ENCODE data around the gene KCNQ2. TPM values are rescaled to one million over a fixed set of nuclear protein-coding genes. Genes with fewer than 3 reads are reported as not detected.

KCNQ2 gene
- total and polyA plus RNA-seq, 9 donors = not detected

- intact Hi-C loops (cut with DNase I) = no loop called here
- Histone ChIP-seq H3K4me3 (no peak overlapping the region), H3K27ac (no peak overlapping the region), H3K4me1 (ENCODE audit: insufficient read depth) (no peaks in the 10 kb centered on the region), H3K36me3 (no peaks in the 10 kb centered on the region), H3K27me3 (no peaks in the 10 kb centered on the region), H3K9me3 (no peaks in the 10 kb centered on the region)
- WGBS, 3 donors = 60 to 71% (median 62%) methylated on average over 27 to 29 of the region's 29 CpGs
- no peak for DNase-seq
- TF ChIP-seq CTCF (IDR thresholded peaks at IDR 0.05) (no peak), POLR2A (IDR thresholded peaks at IDR 0.05) (no peak), EP300 (IDR thresholded peaks at IDR 0.05) (no peak)
Measured at GRCh38 chr20:63421094-63421692, 51.3 kb downstream of the KCNQ2 start.

GRCh38 chr20:63420359-63421093 lies 51.9 kb downstream of the KCNQ2 start:
- no peak for TF ChIP-seq POLR2A (IDR thresholded peaks at IDR 0.05)
- intact Hi-C loops (cut with DNase I) = no loop called here
- H3K27me3 ChIP-seq = no peaks in the 10 kb centered on the region
- no peaks in the 10 kb centered on the region for H3K36me3 ChIP-seq
- no peaks in the 10 kb centered on the region for H3K9me3 ChIP-seq
- no peak overlapping the region for H3K4me3 ChIP-seq
- WGBS, 3 donors = 81 to 89% (median 86%) methylated on average over 34 of the region's 34 CpGs
- no peaks in the 10 kb centered on the region for H3K4me1 ChIP-seq (ENCODE audit: insufficient read depth)
- no peak overlapping the region for H3K27ac ChIP-seq
- DNase-seq = no peak

- Histone ChIP-seq H3K4me3 (no peak overlapping the region), H3K36me3 (no peaks in the 10 kb centered on the region), H3K27me3 (no peaks in the 10 kb centered on the region), H3K27ac (no peak overlapping the region), H3K9me3 (no peaks in the 10 kb centered on the region), H3K4me1 (ENCODE audit: insufficient read depth) (no peaks in the 10 kb centered on the region)
- intact Hi-C loops (cut with DNase I) = no loop called here
- TF ChIP-seq CTCF (IDR thresholded peaks at IDR 0.05) (no peak), POLR2A (IDR thresholded peaks at IDR 0.05) (no peak)
- no peak for DNase-seq
- 77 to 82% (median 79%) methylated on average over 24 of the region's 24 CpGs for WGBS, 3 donors
Measured at GRCh38 chr20:63419299-63419698, 53.2 kb downstream of the KCNQ2 start.

- no peaks in the 10 kb centered on the region for H3K4me1 ChIP-seq (ENCODE audit: insufficient read depth)
- no peaks in the 10 kb centered on the region for H3K36me3 ChIP-seq
- no peak for DNase-seq
- H3K27ac ChIP-seq = no peak overlapping the region
- H3K27me3 ChIP-seq = no peaks in the 10 kb centered on the region
- 45 to 66% (median 56%) methylated on average over 6 to 16 of the region's 16 CpGs for WGBS, 3 donors
- no peak for TF ChIP-seq CTCF (IDR thresholded peaks at IDR 0.05)
- TF ChIP-seq EP300 (IDR thresholded peaks at IDR 0.05) = no peak
- TF ChIP-seq POLR2A (IDR thresholded peaks at IDR 0.05) = no peak
- no peak overlapping the region for H3K4me3 ChIP-seq
- no peaks in the 10 kb centered on the region for H3K9me3 ChIP-seq
- intact Hi-C loops (cut with DNase I) = no loop called here
Measured at GRCh38 chr20:63418617-63419016, 53.8 kb downstream of the KCNQ2 start.

- DNase-seq = no peak
- TF ChIP-seq POLR2A (IDR thresholded peaks at IDR 0.05) (no peak), EP300 (IDR thresholded peaks at IDR 0.05) (no peak), CTCF (IDR thresholded peaks at IDR 0.05) (no peak)
- no peaks in the 10 kb centered on the region for H3K9me3 ChIP-seq
- H3K36me3 ChIP-seq = no peaks in the 10 kb centered on the region
- no peaks in the 10 kb centered on the region for H3K4me1 ChIP-seq (ENCODE audit: insufficient read depth)
- intact Hi-C loops (cut with DNase I) = no loop called here
- H3K27me3 ChIP-seq = no peaks in the 10 kb centered on the region
- H3K27ac ChIP-seq = no peak overlapping the region
- no peak overlapping the region for H3K4me3 ChIP-seq
- WGBS, 3 donors = 8 to 17% (median 8%) methylated on average over 22 to 23 of the region's 23 CpGs
Measured at GRCh38 chr20:63417738-63418120, 54.7 kb downstream of the KCNQ2 start.

Data from ovary (tissue), 9 donors.